SK-N-SH (cell line): ENCODE measurements around the gene NRTN. TPM values are rescaled to one million over a fixed set of nuclear protein-coding genes. Genes with fewer than 3 reads are reported as not detected.

Experiments
- CTCF ChIA-PET: fragments of 300-600, 350-600 bp; formaldehyde crosslinking; extraction: SDS; loops from one replicate; lab custom pipeline; 2021; lab: Yijun Ruan, JAX
- POLR2A ChIA-PET: fragments of 350-600 bp; sonication (Branson Sonifier 250); formaldehyde crosslinking; extraction: SDS; loops from one replicate; lab custom pipeline; 2020; ENCODE audit warnings: antibody characterized with exemption, inconsistent platforms; lab: Yijun Ruan, JAX
- DNase-seq: peaks from one replicate; pipeline ENCODE4 v3.0.0; 2012
- H2AFZ ChIP-seq: fragments of 200-600 bp; sonication (generic); 2 replicates; pipeline ENCODE4 v1.8.1; 2016; ENCODE audit warnings: antibody characterized with exemption, mild to moderate bottlenecking, low read depth
- H3F3A ChIP-seq: fragments of 200-600 bp; sonication (generic); replicated peaks from 2 replicates; pipeline ENCODE3; 2016; ENCODE audit warnings: antibody characterized with exemption, mild to moderate bottlenecking; ENCODE audit not compliant: insufficient read depth
- H3K27ac ChIP-seq, 2 experiments: fragments of 200-500 bp in 1 of 2; fragments of 200-600 bp in 1 of 2; sonication (Bioruptor generic) in 1 of 2; sonication (generic), shearing (Covaris generic) in 1 of 2; 2 replicates each; pipeline versions ENCODE4 v1.5.1 to v1.6.1; 2014 to 2016; ENCODE audit warnings: low read depth in 2 of 2, inconsistent platforms in 1 of 2, low read length in 1 of 2, mild to moderate bottlenecking in 1 of 2, mixed read lengths in 1 of 2
- H3K27me3 ChIP-seq: fragments of 200-600 bp; sonication (generic), shearing (Covaris generic); 2 replicates; pipeline ENCODE4 v1.6.1; 2016; ENCODE audit warnings: mixed run types; ENCODE audit not compliant: insufficient read depth
- H3K36me3 ChIP-seq, 2 experiments: fragments of 200-500 bp in 1 of 2; fragments of 200-600 bp in 1 of 2; sonication (Bioruptor generic) in 1 of 2; sonication (generic) in 1 of 2; replicated peaks in 1 of 2; 2 replicates each; pipeline versions ENCODE3 to v1.5.1; 2014 to 2016; ENCODE audit warnings: low read length in 1 of 2, mild to moderate bottlenecking in 1 of 2; ENCODE audit not compliant: insufficient read depth in 2 of 2, control insufficient read depth in 1 of 2
- H3K4me1 ChIP-seq, 2 experiments: fragments of 200-500 bp in 1 of 2; fragments of 200-600 bp in 1 of 2; sonication (Bioruptor generic) in 1 of 2; sonication (generic), shearing (Covaris generic) in 1 of 2; 2 replicates each; pipeline versions ENCODE4 v1.5.1 to v1.6.1; 2014 to 2016; ENCODE audit warnings: low read depth in 1 of 2, low read length in 1 of 2, mixed run types in 1 of 2; ENCODE audit not compliant: insufficient read depth in 2 of 2, control insufficient read depth in 1 of 2
- H3K4me2 ChIP-seq: fragments of 200-600 bp; sonication (generic), shearing (Covaris generic); 2 replicates; pipeline ENCODE4 v1.6.1; 2017; ENCODE audit warnings: mixed run types
- H3K4me3 ChIP-seq, 2 experiments: fragments of 200-500 bp in 1 of 2; fragments of 200-600 bp in 1 of 2; sonication (Bioruptor generic) in 1 of 2; sonication (generic), shearing (Covaris generic) in 1 of 2; 2 replicates each; pipeline versions ENCODE4 v1.5.1 to v1.8.1; 2014 to 2016; ENCODE audit warnings: low read depth in 2 of 2, inconsistent platforms in 1 of 2, low read length in 1 of 2, mild to moderate bottlenecking in 1 of 2, mixed read lengths in 1 of 2, moderate library complexity in 1 of 2
- H3K79me2 ChIP-seq: fragments of 200-600 bp; sonication (generic); 2 replicates; pipeline ENCODE4 v1.8.1; 2017; ENCODE audit warnings: mild to moderate bottlenecking; ENCODE audit not compliant: insufficient read depth
- H3K9ac ChIP-seq: fragments of 200-600 bp; sonication (generic); 2 replicates; pipeline ENCODE4 v1.6.1; 2017; ENCODE audit warnings: mixed run types
- H3K9me2 ChIP-seq: fragments of 200-600 bp; sonication (generic); 2 replicates; pipeline ENCODE4 v1.6.1; 2017; ENCODE audit warnings: mixed run types
- H3K9me3 ChIP-seq: fragments of 200-600 bp; sonication (generic); 2 replicates; pipeline ENCODE4 v1.6.1; 2017; ENCODE audit warnings: mixed run types, mild to moderate bottlenecking, moderate library complexity
- H4K20me1 ChIP-seq: fragments of 200-600 bp; sonication (generic); 2 replicates; pipeline ENCODE4 v1.6.1; 2017; ENCODE audit warnings: mild to moderate bottlenecking, mixed run types; ENCODE audit not compliant: insufficient read depth
- CHD2 ChIP-seq: fragments of 150-350 bp; IDR thresholded peaks from 2 replicates; pipeline ENCODE4 v1.6.1; 2018; ENCODE audit warnings: low read length; ENCODE audit not compliant: partially characterized antibody
- CTCF ChIP-seq: fragments of 200-600 bp; sonication (generic); IDR thresholded peaks from 2 replicates; pipeline ENCODE4 v1.6.1; 2017; ENCODE audit warnings: antibody characterized with exemption, mild to moderate bottlenecking, moderate library complexity
- ELF1 ChIP-seq: IDR thresholded peaks from 2 replicates; pipeline ENCODE4 v1.4.0; 2012
- EP300 ChIP-seq, 2 experiments: IDR thresholded peaks; 2 replicates each; pipeline versions ENCODE4 v1.4.0 to v1.6.1; 2012; ENCODE audit warnings: borderline replicate concordance in 1 of 2, low read depth in 1 of 2, low read length in 1 of 2
- EZH2phosphoT487 ChIP-seq: fragments of 200-600 bp; sonication (generic); IDR thresholded peaks from 2 replicates; pipeline ENCODE4 v1.6.1; 2017; ENCODE audit warnings: low read depth, mixed run types, mild to moderate bottlenecking, antibody characterized with exemption, moderate library complexity, borderline replicate concordance
- FOXJ3 ChIP-seq: sonication (generic); formaldehyde crosslinking; IDR thresholded peaks from 2 replicates; pipeline ENCODE4 v1.5.1; 2020; ENCODE audit warnings: mild to moderate bottlenecking, missing genetic modification reagents
- FOXM1 ChIP-seq: IDR thresholded peaks from 2 replicates; pipeline ENCODE4 v1.4.0; 2012; ENCODE audit warnings: low read depth, mild to moderate bottlenecking
- GABPA ChIP-seq: IDR thresholded peaks from 2 replicates; pipeline ENCODE4 v1.4.0; 2012; ENCODE audit warnings: low read depth, mild to moderate bottlenecking
- IRF3 ChIP-seq: fragments of 150-350 bp; IDR thresholded peaks from 2 replicates; pipeline ENCODE4 v1.6.1; 2016; ENCODE audit warnings: mild to moderate bottlenecking, low read depth, low read length
- MAX ChIP-seq: IDR thresholded peaks from 2 replicates; pipeline ENCODE4 v1.4.0; 2012; ENCODE audit warnings: low read depth
- PBX3 ChIP-seq: IDR thresholded peaks from 2 replicates; pipeline ENCODE4; 2012
- POLR2AphosphoS5 ChIP-seq: IDR thresholded peaks from 2 replicates; pipeline ENCODE4 v1.6.1; 2012; ENCODE audit warnings: low read depth, low read length
- RXRA ChIP-seq: IDR thresholded peaks from 2 replicates; pipeline ENCODE4 v1.4.0; 2012; ENCODE audit warnings: low read depth, mild to moderate bottlenecking, borderline replicate concordance
- TAF1 ChIP-seq: IDR thresholded peaks from 2 replicates; pipeline ENCODE4 v1.6.1; 2012; ENCODE audit warnings: low read depth, mild to moderate bottlenecking, low read length, moderate library complexity, borderline replicate concordance
- TCF12 ChIP-seq: IDR thresholded peaks from 2 replicates; pipeline ENCODE4 v1.4.0; 2012
- USF1 ChIP-seq: IDR thresholded peaks from 2 replicates; pipeline ENCODE4 v1.4.0; 2012; ENCODE audit warnings: low read depth, borderline replicate concordance
- YY1 ChIP-seq: IDR thresholded peaks from 2 replicates; pipeline ENCODE4 v1.4.0; 2012; ENCODE audit warnings: low read depth, mild to moderate bottlenecking
- ZBTB33 ChIP-seq: IDR thresholded peaks from 2 replicates; pipeline ENCODE4 v1.4.0; 2012; ENCODE audit warnings: low read depth, borderline replicate concordance
- WGBS: methylation state at CpG from one replicate; pipeline ENCODE4 v1.1.6; 2017; ENCODE audit warnings: low lambda C conversion rate; 5-methylcytosine and 5-hydroxymethylcytosine counted together
- polyA plus RNA-seq, 3 experiments: library from polyadenylated mRNA; depleted of rRNA; stranded (reverse); fragments of >200 nt; gene quantifications; 2 replicates each; pipeline ENCODE4 v1.2.3, GENCODE V29; 2012

Gene NRTN
- polyA plus RNA-seq, 1 of the 3 experiments (the other 2 are of a cell fraction), result 0.99 TPM

- 0 out of 2 replicates have a peak, but pooled peaks cover 5% of the 10 kb centered on the region for H4K20me1 ChIP-seq
- H3K4me1 ChIP-seq, result peaks cover 0 to 8% of the 10 kb centered on the region in 2 experiments; a peak in 1 of 4 replicates
- H3F3A ChIP-seq, result no peaks in the 10 kb centered on the region
- H2AFZ ChIP-seq, result no peak overlapping the region
- no peak overlapping the region for H3K9ac ChIP-seq
- ChIA-PET CTCF (interaction anchor here (2.9 to 4.0 kb wide), 2 partner anchors 12 to 230 kb away, joined by 12 to 25 read pairs; partner anchors contain the start of gene NRTN), POLR2A (no interaction called here)
- no peaks in the 10 kb centered on the region for H3K27me3 ChIP-seq
- no peak for TF ChIP-seq USF1
- no peak for TF ChIP-seq EP300 (IDR thresholded peaks at IDR 0.05; ENCODE audit: borderline replicate concordance in 1 of 2, low read depth in 1 of 2, low read length in 1 of 2)
- TF ChIP-seq ZBTB33, result no peak
- no peak for TF ChIP-seq TCF12
- no peak for TF ChIP-seq IRF3
- no peak for TF ChIP-seq PBX3
- no peak for TF ChIP-seq RXRA
- no peak for TF ChIP-seq EZH2phosphoT487
- TF ChIP-seq GABPA, result no peak
- no peak for TF ChIP-seq FOXJ3 (CRISPR knock-in tag)
- TF ChIP-seq ELF1, result no peak
- no peak for TF ChIP-seq MAX
- no peak for TF ChIP-seq CHD2
- TF ChIP-seq CTCF, result no peak
- no peak for TF ChIP-seq TAF1
- TF ChIP-seq POLR2AphosphoS5, result no peak
- no peak for TF ChIP-seq FOXM1
- no peak for TF ChIP-seq YY1
- H3K36me3 ChIP-seq, result peaks cover 0 to 26% of the 10 kb centered on the region in 2 experiments
- H3K4me2 ChIP-seq, result no peak overlapping the region
- H3K4me3 ChIP-seq, result no peak overlapping the region
- no peak overlapping the region for H3K27ac ChIP-seq
- DNase-seq, result no peak
- H3K9me2 ChIP-seq, result no peaks in the 10 kb centered on the region
- 93% methylated on average over 18 of the region's 18 CpGs for WGBS
- peaks cover 8% of the 10 kb centered on the region; the same call in 1 of the 2 replicates for H3K79me2 ChIP-seq
- H3K9me3 ChIP-seq, result no peaks in the 10 kb centered on the region
Observed at GRCh38 chr19:5792224-5792623, 12.6 kb upstream of the NRTN start.
